Hepatocyte (in vitro differentiated cells): ENCODE results near the gene STAU1.

Source experiments
- EZH2 ChIP-seq: fragments of 200-600 bp; sonication (generic); IDR thresholded peaks from 2 replicates; pipeline ENCODE4 v1.6.1; 2016; ENCODE audit warnings: antibody characterized with exemption, mild to moderate bottlenecking, borderline replicate concordance
- TF ChIP-seq, protein P1 (sequence below): fragments of 200-600 bp; sonication (generic); IDR thresholded peaks from 2 replicates; pipeline ENCODE4 v1.5.1; 2016; ENCODE audit warnings: antibody characterized with exemption, mild to moderate bottlenecking; ENCODE audit not compliant: poor library complexity

DNA sequence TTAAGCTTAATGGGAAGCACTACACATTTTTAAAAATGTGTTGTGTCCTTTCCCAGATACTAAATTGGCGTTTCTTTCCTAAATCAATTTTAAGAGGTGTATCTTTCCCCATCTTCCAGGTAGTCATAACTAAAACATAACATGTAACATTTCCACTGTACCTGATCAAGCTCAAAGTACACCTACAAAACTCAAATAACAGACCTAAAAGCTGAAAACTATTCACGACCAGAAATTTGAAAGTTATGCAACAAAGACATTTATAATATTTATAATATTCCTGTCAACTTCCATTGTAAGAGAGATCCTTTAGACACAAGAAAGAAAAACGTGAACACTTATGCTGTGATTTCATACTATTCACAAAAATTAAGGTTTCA is 3.5 kb downstream of the STAU1 start:
- TF ChIP-seq, protein P1, sequence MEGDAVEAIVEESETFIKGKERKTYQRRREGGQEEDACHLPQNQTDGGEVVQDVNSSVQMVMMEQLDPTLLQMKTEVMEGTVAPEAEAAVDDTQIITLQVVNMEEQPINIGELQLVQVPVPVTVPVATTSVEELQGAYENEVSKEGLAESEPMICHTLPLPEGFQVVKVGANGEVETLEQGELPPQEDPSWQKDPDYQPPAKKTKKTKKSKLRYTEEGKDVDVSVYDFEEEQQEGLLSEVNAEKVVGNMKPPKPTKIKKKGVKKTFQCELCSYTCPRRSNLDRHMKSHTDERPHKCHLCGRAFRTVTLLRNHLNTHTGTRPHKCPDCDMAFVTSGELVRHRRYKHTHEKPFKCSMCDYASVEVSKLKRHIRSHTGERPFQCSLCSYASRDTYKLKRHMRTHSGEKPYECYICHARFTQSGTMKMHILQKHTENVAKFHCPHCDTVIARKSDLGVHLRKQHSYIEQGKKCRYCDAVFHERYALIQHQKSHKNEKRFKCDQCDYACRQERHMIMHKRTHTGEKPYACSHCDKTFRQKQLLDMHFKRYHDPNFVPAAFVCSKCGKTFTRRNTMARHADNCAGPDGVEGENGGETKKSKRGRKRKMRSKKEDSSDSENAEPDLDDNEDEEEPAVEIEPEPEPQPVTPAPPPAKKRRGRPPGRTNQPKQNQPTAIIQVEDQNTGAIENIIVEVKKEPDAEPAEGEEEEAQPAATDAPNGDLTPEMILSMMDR, result no peak
- no peak for TF ChIP-seq EZH2
